Esophagus muscularis mucosa (tissue), 4 donors: Measurements from ENCODE around the gene C4orf50. TPM values are rescaled to one million over a fixed set of nuclear protein-coding genes. Genes with fewer than 3 reads are reported as not detected.

Source experiments
- DNase-seq: peaks from one replicate; pipeline ENCODE4 v3.0.0-alpha.2; 2017; ENCODE audit errors: extremely low spot score
- H3K27ac ChIP-seq, 4 donors: fragments of 200-600 bp; sonication (generic); replicated peaks in 1 of 4; 1 replicate in 3 of 4; 2 replicates in 1 of 4; pipeline ENCODE4 v1.5.1; 2016 to 2019; ENCODE audit warnings: mild to moderate bottlenecking in 1 of 4
- H3K27me3 ChIP-seq, 4 donors: fragments of 200-600 bp; sonication (generic); one replicate each; pipeline versions ENCODE4 v1.5.1 to v1.6.0; 2016 to 2019
- H3K36me3 ChIP-seq, 4 donors: fragments of 200-600 bp; sonication (generic); one replicate each; pipeline ENCODE4 v1.5.1; 2016 to 2019
- H3K4me1 ChIP-seq, 4 donors: fragments of 200-600 bp; sonication (generic); one replicate each; pipeline ENCODE4 v1.5.1; 2016 to 2019
- H3K4me3 ChIP-seq, 4 donors: fragments of 200-600 bp; sonication (generic); 1 replicate in 2 of 4; 2 replicates in 2 of 4; pipeline ENCODE4 v1.5.1; 2016 to 2019; ENCODE audit warnings: mild to moderate bottlenecking in 4 of 4, moderate library complexity in 1 of 4
- H3K9me3 ChIP-seq, 4 donors: fragments of 200-600 bp; sonication (generic); 1 replicate in 3 of 4; 2 replicates in 1 of 4; pipeline ENCODE4 v1.5.1; 2016 to 2019
- CTCF ChIP-seq, 3 experiments: fragments of 200-600 bp in 2 of 3; fragments of 450-650 bp in 1 of 3; sonication (generic) in 2 of 3; IDR thresholded peaks; one replicate each; pipeline ENCODE4 v1.5.1; 2017 to 2019; ENCODE audit warnings: antibody characterized with exemption in 3 of 3, mild to moderate bottlenecking in 2 of 3, moderate library complexity in 1 of 3
- EP300 ChIP-seq: sonication (generic); formaldehyde crosslinking; IDR thresholded peaks from one replicate; pipeline ENCODE4 v1.6.1; 2017; ENCODE audit warnings: antibody characterized with exemption
- POLR2A ChIP-seq: fragments of 450-650 bp; IDR thresholded peaks from one replicate; pipeline ENCODE4 v1.6.1; 2017; ENCODE audit warnings: antibody characterized with exemption, moderate library complexity, mild to moderate bottlenecking, low read depth
- POLR2AphosphoS5 ChIP-seq, 2 donors: sonication (generic); formaldehyde crosslinking; IDR thresholded peaks; one replicate each; pipeline ENCODE4 v1.6.1; 2017; ENCODE audit warnings: antibody characterized with exemption in 2 of 2
- WGBS: methylation state at CpG from one replicate; pipeline ENCODE4 v1.1.5; 2018; 5-methylcytosine and 5-hydroxymethylcytosine counted together
- intact Hi-C: fragments of 100-400 bp; cut with DNase I; formaldehyde crosslinking; loops from one replicate; pipeline ENCODE4 v1.15.1; 2023
- total RNA-seq, 4 donors: library from RNA; depleted of rRNA; stranded (reverse); fragments of >200 nt; gene quantifications; one replicate each; pipeline versions ENCODE4 v1.1.0 to v1.2.1, GENCODE V29; 2016

The C4orf50 gene
- under 1 TPM; 0.11 to 0.42 (median 0.26) TPM for total RNA-seq

- no peak within 1 kb of the TSS for H3K4me3 ChIP-seq
- WGBS, result 73% methylated on average over 8 of the region's 8 CpGs
- H3K4me1 ChIP-seq, result no peaks in the 10 kb centered on the region
- intact Hi-C loops, result no loop called here
- H3K9me3 ChIP-seq, result no peaks in the 10 kb centered on the region
- H3K27ac ChIP-seq, result no peak within 1 kb of the TSS
- no peak for TF ChIP-seq POLR2AphosphoS5 (IDR thresholded peaks at IDR 0.05)
- TF ChIP-seq POLR2A, result no peak
- TF ChIP-seq CTCF (IDR thresholded peaks at IDR 0.05), result no peak
- no peak for TF ChIP-seq EP300
- no peaks in the 10 kb centered on the region for H3K36me3 ChIP-seq
- DNase-seq, result no peak
- peaks cover 0 to 52% (median 0%) of the 10 kb centered on the region in 4 donors for H3K27me3 ChIP-seq
Observed at GRCh38 chr4:6018331-6018730, at the start of gene C4orf50. Gene C4orf50, minus strand, starts transcription at chr4:6018431.

- Histone ChIP-seq H3K4me1 (no peaks in the 10 kb centered on the region), H3K36me3 (no peaks in the 10 kb centered on the region), H3K27me3 (peaks cover 0 to 19% (median 0%) of the 10 kb centered on the region in 4 donors), H3K4me3 (no peak overlapping the region), H3K9me3 (peaks cover 0 to 1% (median 0%) of the 10 kb centered on the region in 4 donors), H3K27ac (no peak overlapping the region)
- DNase-seq, result no peak
- intact Hi-C loops, result no loop called here
- TF ChIP-seq POLR2AphosphoS5 (IDR thresholded peaks at IDR 0.05) (no peak), POLR2A (no peak), CTCF (IDR thresholded peaks at IDR 0.05) (no peak), EP300 (no peak)
- WGBS, result 79% methylated on average over 10 of the region's 10 CpGs
Observed at GRCh38 chr4:6065934-6066590, 47.8 kb upstream of the C4orf50 start.

GRCh38 chr4:6065166-6065565, 46.9 kb upstream of the C4orf50 start:
- DNase-seq, result no peak
- no peaks in the 10 kb centered on the region for H3K36me3 ChIP-seq
- H3K27me3 ChIP-seq, result peaks cover 0 to 13% (median 0%) of the 10 kb centered on the region in 4 donors
- H3K27ac ChIP-seq, result no peak overlapping the region
- intact Hi-C loops, result no loop called here
- H3K9me3 ChIP-seq, result peaks cover 0 to 10% (median 7%) of the 10 kb centered on the region in 4 donors
- no peaks in the 10 kb centered on the region for H3K4me1 ChIP-seq
- H3K4me3 ChIP-seq, result no peak overlapping the region
- TF ChIP-seq EP300 (no peak), POLR2AphosphoS5 (IDR thresholded peaks at IDR 0.05) (no peak)
- WGBS, result no CpG with 5 or more reads among the region's 5 CpGs

- Histone ChIP-seq H3K4me1 (no peaks in the 10 kb centered on the region), H3K27ac (no peak overlapping the region), H3K9me3 (peaks cover 0 to 17% (median 15%) of the 10 kb centered on the region in 4 donors), H3K36me3 (no peaks in the 10 kb centered on the region), H3K27me3 (peaks cover 0 to 8% (median 0%) of the 10 kb centered on the region in 4 donors), H3K4me3 (no peak overlapping the region)
- WGBS, result 84% methylated on average over 7 of the region's 7 CpGs
- no peak for DNase-seq
- TF ChIP-seq POLR2A, result no peak
- TF ChIP-seq CTCF (IDR thresholded peaks at IDR 0.05), result no peak
- no peak for TF ChIP-seq EP300
- no peak for TF ChIP-seq POLR2AphosphoS5 (IDR thresholded peaks at IDR 0.05)
- intact Hi-C loops, result no loop called here
Observed at GRCh38 chr4:6064383-6064782, 46.2 kb upstream of the C4orf50 start.

- intact Hi-C loops, result no loop called here
- no peaks in the 10 kb centered on the region for H3K36me3 ChIP-seq
- TF ChIP-seq POLR2A, result no peak
- TF ChIP-seq POLR2AphosphoS5 (IDR thresholded peaks at IDR 0.05), result no peak
- TF ChIP-seq CTCF (IDR thresholded peaks at IDR 0.05), result no peak
- TF ChIP-seq EP300, result no peak
- H3K27ac ChIP-seq, result no peak overlapping the region
- peaks cover 0 to 24% (median 22%) of the 10 kb centered on the region in 4 donors for H3K9me3 ChIP-seq
- no peak overlapping the region for H3K4me3 ChIP-seq
- no peaks in the 10 kb centered on the region for H3K4me1 ChIP-seq
- DNase-seq, result no peak
- WGBS, result 89% methylated on average over 10 of the region's 10 CpGs
- H3K27me3 ChIP-seq, result peaks cover 0 to 8% (median 0%) of the 10 kb centered on the region in 4 donors
Observed at GRCh38 chr4:6063684-6064083, 45.5 kb upstream of the C4orf50 start.
